ENCODE results near the gene ERFL.

Gene ERFL

DNA sequence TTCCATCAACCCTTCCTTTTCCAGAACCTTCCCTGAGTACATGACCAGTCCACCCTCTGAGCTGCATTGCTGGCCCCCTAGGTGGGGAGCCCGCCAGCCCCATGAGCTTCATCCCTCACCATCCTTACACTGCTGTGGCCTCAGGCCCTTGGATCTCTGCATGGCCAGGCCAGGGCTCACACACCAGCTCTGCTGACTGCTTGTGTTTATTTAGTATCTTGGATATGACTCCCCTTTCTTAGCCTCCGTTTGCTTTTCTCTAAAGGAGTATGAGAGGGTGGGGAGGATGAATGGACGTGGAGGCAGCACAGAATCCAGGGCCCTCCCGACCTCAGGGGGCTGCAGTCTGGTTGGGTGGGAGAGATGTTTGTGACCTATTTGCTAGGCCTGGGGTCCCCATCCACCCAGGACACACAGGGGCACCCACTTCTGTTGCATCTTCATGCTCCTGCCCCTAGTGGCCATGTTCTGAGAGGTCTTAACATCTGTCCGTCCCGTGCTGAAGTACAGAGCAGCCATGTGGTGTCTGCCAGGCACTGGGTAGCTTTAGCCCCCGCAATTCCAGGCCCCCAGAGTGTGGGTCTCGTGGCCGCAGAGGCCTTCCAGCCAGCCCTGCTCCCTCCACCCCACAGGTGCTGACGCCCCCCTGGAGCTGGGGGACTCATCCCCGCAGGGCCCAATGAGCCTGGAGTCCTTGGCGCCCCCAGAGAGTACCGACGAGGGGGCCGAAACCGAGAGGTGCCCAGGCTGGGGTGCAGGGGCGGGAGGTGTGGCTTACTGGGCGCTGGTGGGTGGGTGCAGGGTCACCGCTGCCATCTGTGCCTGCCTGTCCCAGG lies 32.3 kb downstream of the ERFL start:
- no peak for DNase-seq

DNA sequence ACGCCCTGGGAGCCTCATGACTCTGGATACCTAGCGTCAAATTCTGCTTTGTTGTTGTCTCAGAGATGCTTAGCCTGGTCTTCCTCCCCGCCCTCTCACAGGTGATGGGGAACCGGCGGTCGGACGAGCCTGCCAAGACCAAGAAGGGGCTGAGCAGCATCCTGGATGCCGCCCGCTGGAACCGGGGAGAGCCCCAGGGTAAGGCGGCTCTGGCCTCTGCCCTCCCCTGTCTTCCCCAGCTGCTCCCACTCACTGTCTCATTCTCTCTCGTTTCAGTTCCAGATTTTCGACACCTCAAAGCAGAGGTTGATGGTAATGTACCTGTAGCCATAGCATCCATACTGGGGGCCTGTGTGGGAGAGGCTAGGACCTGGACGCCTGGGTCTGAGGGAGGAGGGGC lies 33.9 kb downstream of the ERFL start:
- DNase-seq, result no peak

- DNase-seq, result no peak
Observed at GRCh38 chr19:41893899-41894298, 34.4 kb downstream of the ERFL start.

GRCh38 chr19:41892173-41892902 lies 35.9 kb downstream of the ERFL start:
- no peak for DNase-seq

DNA sequence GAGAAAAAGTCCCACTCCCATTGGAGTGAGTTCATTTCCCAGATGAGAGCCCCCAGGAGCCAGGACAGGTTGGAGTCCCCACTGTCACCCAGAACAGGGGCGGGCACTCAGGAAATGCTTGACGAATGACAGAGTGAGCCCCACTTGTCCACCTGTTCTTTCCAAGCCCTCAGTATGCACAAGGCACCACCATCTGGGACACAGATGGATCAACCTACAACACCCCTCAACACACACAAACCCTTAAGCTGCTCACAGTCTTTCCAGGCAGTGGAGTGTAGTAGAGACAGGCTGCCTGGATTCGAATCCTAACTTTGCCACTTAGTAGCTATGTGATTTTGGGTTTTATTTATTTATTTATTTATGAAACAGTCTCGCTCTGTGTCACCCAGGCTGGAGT lies 37.3 kb downstream of the ERFL start:
- DNase-seq, result no peak

- no peak for DNase-seq
Observed at GRCh38 chr19:41889896-41890295, 38.4 kb downstream of the ERFL start.

- no peak for DNase-seq
Observed at GRCh38 chr19:41888926-41889325, 39.3 kb downstream of the ERFL start.

DNA sequence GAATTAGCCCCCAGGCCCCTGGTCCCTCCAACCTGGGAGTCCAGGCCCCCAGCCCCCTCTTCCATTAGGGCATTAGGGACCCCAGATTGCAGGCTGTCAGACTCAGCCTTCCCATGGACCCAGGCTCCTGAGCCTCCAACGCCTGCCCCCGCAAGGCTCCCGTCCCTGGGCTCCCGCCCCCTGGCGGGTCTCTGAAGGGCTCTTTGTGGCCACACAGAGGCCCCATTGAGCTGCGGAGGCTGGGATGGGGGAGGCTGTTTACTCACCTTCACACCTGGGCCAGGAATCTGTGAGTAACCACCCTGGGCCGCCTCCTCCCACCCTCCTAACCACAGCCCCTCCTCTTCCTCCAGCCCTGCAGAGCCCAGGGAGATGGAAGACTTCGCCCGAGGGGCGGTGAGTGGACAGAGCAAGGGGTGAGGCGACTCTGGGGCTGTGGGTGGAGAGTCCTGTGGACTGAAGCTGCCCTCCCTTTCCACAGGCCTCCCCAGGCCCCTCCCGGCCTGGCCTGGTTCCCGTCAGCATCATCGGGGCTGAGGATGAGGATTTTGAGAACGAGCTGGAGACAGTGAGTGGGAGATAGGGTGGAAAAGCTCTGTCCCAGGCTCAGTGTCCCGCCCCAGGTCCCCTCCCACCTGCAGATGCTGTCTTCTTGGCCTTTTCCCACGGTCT lies 40.4 kb downstream of the ERFL start:
- DNase-seq, result peak; percentile 84

DNA sequence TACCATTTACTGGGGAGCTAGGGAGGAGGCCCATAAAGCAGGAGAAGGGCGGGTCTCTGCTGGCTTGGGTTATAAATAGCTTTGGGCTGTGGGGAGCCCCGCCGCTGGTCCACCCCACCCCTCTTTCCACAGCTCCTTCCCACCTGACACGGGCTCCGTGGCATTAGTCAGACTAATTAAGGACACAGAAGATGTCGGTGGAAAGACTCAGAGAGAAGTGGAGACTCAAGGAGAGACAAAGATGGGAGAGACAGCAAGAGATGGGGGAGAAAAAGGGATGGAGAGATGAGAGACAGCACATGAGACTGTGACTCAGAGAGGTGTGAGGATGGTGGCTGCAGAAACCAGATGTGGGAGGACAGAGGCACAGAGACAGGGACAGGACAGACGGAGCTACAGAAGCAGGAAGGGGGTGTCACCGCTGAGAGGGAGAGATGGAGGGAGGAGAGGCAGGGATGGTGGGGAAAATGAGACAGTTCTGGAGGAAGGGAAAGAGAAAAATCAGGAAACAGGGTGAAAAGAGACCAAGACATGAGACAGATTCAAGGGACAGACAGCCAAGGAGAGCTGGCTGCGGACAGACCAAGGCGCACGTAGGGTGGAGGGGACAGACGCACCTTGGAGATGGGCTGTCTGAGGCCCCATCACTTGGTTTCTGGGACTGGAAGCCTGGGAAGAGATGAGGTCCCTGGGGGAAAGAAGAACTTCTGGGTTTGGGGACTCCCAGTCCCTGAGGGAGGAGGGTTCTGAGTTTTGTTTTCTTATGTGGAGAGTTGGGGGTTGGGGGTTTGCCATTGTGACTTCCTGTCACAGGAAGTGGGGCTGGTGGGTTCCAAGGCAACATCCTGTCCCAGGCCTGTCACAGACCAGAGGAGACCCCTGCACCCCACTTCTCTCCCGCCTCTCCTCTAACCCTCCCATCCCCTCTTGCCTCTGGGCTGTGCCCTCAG lies 41.2 kb downstream of the ERFL start:
- peak; percentile 82 for DNase-seq

DNA sequence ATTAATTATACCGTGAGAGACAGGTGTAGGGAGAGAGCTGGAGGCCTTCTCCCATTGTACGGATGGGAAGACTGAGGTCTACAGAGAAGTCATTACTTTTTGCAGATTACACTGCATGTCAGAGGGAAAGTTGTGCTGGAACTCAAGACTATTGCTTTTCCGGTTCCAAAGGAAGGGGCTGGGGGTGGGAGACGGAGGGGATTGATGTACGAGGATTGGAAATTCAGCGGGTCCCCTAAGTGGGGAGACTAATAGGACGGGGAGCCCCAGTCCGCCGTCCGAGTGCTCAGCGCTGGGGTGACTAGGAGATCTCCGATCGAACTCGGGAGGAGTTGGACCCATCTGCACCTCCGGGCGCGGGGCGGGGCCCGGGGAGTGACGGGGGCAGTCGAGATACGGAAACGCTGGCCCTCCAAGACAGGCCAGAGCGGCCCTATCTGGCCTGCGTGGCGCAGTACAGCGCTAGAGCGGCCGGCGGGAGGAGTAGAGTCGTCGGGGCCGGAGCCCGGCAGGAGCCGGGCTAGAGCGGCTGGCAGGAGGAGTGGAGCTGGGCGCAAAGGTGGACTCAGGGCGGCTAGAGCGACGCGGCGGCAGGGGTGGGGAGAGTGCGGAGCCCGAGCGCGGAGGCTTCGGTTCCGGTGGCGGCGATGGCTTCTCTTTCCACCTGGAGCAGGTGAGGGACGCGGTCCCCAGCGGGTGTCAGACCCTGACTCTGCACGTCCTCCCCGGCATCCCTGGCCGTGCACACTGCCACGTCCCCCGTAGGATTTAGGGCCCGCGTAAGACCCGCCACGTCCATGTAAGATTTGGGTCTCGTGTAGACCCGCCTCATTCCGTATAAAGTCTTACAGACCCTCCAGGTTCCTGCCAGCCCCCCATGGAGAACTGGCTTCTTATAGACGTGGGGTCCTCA lies 44.2 kb downstream of the ERFL start:
- peak; percentile 91 for DNase-seq

GRCh38 chr19:41883463-41883820 lies 44.8 kb downstream of the ERFL start:
- DNase-seq, result no peak

DNA sequence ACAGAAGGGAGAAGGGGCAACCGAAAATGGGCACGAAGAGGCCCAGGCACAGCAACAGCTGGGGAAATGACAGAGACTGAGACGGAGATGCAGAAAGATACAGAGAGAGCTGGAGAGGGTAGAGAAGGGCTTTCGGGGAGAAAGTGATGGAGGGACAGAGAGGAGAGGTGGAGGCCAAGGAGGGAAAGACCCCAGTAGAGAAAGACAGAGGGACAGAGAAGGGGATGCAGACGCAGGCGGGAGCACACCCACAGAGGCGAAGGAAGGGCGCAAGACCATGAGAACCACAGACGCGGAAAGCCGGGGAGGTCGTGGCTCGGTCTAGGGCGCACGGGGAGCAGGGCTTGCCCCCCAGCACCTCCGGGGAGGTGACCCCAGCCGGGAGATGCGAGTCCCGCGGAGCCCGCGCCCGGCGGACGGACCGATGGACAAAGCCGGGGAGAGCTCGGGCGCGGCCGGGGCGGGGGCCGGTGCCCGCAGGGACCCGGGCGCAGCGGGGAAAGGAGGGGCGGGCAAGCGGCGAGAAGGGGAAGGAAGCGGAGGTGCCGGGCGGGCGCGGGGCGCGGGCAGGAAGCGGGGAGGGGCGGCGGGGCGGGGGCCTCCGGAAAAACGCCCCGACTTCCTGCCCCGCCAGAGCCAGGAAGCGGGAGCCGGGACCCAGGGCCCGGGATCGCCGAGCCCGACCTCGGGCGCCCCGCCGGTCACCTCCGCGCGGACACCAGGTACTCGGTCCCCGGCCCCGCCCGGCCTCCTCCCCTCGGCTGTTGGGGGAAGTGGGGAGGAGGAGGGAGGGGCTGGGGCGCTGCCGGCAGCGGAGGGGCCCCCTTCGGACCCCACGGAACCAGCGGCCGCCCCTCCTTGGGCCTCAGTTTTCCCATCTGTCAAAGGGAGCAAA lies 45.4 kb downstream of the ERFL start, which contains the start of gene ARHGEF1:
Gene ARHGEF1, plus strand, starts transcription at position 617 of the 895 bp plus-strand sequence. CDS start 4,899 bp downstream, outside the sequence.
- DNase-seq, result peak; percentile 65

DNA sequence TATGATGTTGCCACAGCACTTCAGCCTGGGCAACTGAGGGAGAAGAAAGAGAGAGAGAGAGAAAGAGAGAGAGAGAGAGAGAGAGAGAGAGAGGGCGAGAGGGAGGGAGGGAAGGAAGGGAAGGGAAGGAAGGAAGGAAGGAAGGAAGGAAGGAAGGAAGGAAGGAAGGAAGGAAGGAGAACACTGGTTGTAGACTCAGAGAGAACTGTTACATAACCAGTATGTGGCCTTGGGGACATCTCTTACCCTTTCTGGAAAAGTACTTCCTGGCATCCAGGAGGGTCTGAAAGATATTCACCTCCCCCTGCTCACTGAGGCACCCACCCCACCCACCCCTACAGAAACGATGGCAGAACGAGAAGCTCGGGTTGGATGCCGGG lies 47.9 kb downstream of the ERFL start:
- no peak for DNase-seq

- DNase-seq, result no peak
Observed at GRCh38 chr19:41879670-41880328, 48.5 kb downstream of the ERFL start.

- DNase-seq, result no peak
Observed at GRCh38 chr19:41879080-41879479, 49.2 kb downstream of the ERFL start.

DNA sequence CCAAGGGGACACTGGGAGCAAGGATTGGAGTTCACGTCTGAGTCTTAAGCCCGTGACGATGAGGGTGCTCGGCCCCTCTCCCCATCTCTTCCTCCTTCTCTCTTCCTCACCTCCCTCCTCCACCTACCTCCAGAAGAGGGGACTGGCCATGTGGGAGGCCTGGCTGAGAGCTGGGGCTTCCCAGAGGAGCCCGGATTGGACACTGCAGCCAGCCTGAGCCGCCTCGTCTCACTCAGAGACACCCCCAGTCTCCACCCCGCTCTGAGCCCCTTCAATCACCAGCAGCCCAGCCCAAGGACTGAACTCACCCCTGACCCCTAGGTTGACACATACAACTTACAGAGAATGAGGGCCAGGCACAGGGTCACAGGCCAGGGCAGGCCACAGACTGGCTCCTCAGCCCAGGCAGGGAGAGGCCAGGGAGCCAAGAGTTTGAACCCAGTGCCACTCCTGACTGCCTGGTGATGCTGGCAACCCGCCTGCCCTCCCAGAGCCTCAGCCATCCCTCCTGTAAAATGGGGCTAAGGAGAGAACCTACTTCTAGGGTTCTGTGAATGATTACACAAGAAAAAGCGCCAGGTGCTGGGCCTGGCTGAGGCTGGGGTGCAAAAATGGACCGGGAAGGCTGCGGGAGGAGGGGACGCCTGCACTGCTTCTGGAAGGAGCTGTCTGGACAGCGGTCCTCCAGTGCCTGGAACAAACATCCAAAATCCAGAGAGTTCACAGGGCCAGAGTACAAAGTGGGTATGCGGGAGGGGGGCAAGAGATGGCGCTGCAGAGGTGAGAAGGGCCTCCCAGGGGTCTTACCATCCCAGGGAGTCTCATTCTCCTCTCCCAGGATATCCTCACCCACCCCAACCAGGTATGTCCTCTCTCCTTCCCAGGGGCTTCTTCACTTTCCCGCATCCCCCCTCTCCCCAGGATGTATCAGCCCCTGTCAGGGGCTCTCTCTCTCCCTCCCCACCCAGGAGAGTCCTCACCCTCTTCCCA lies 50.0 kb downstream of the ERFL start:
- no peak for DNase-seq

DNA sequence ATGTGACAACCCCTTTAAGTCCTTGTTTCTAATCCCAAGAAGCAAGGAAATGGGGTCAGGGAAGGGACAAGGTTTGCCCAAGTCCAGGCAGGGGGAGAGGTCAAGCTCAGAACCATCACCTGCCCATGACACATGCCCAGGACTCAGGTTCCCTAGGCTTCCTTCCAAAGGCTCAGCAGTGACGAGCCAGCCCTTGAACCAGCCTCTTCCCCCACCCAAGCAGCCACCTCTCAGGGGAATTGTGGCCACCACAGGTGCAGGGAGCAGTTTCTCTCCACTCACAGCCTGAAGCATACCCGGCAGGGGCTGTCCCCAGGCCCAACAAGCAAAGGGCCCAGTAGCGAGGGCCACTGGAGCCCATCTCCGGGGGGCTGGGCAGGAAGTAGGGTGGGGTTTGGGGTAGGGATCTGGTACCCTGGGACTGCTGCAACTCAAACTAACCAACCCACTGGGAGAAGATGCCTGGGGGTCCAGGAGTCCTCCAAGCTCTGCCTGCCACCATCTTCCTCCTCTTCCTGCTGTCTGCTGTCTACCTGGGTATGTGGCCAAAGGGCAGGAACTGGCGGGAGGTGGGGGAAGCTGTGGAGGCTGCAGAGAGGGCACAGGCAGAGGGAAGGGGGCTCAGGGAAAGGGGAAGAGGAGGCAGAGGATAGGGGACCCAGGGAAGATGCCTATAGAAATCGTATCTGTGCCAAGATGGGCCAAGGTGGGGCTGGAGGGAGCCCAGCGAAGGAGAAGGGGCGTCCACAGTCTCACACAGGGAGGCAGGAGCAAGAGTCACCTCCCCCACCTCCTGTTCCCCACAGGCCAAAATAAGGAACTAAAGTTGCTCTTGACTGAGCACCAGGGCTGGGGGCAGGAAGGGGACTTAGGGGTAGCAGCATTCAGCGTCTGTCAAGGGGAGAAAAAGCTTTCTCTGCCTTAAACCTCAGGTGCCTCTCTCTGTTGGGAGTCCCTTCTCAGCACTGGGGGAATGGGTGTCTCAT lies 51.1 kb downstream of the ERFL start, which contains the start of gene CD79A:
Gene CD79A, plus strand, starts transcription at position 433 of the 986 bp plus-strand sequence. Its CDS starts 26 bp downstream, at position 459.
- no peak for DNase-seq

All from CD4-positive, alpha-beta T cell treated with Interleukin-12 subunit alpha and Interleukin-12 subunit beta, for 1 hour (primary cell).